ENCODE results near the gene WIPF1. TPM values are rescaled to one million over a fixed set of nuclear protein-coding genes. Genes with fewer than 3 reads are reported as not detected.
A peak's percentile ranks its signal among the peaks of the same experiment; 100 is the strongest.

Gene WIPF1
- total and polyA plus RNA-seq, 4 experiments from 2014 or later, result 79.2 to 484 (median 326) TPM

DNA sequence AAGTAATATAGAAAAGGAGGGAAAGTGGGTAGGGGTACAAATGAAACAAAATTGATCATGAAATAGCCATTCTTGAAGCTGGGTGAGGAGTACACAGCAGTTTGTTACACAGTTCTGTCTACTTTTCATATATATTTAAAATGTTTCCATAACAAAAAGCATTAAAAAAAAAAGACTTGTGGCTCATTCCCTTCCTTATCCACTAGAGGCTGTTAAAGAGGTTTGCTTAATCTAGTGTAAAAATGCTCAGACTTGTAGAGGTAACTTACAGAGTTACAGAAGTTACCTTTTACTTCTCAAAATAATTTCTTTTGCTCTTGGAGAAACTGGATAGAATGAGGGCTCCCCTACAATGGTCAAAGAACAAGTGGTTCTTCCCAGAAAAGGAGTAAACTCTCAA, 8.1 kb upstream of the WIPF1 start:
- Histone ChIP-seq H3K36me3 (ENCODE audit: insufficient read depth, low read length) (no peaks in the 10 kb centered on the region), H3K27ac (ENCODE audit: low read depth, low read length) (peak overlapping the region; percentile 39), H3K27me3 (ENCODE audit: insufficient read depth, low read length) (no peaks in the 10 kb centered on the region), H3K4me3 (ENCODE audit: low read length in 2 of 2) (no peak overlapping the region), H3K4me1 (ENCODE audit: insufficient read depth, low read length) (peaks cover 84% of the 10 kb centered on the region), H3K9me3 (ENCODE audit: control insufficient read depth in 1 of 2, low read length in 2 of 2) (no peaks in the 10 kb centered on the region)
- Mint-ChIP-seq H3K4me1 (peaks cover 73 to 96% (median 79%) of the 10 kb centered on the region in 4 donors), H3K27me3 (no peaks in the 10 kb centered on the region), H3K4me3 (peak overlapping the region in 2 of 8 donors; percentile 9 to 80), H3K36me3 (peaks cover 15 to 24% of the 10 kb centered on the region in 2 donors), H3K9me3 (no peaks in the 10 kb centered on the region), H3K27ac (peak overlapping the region; percentile 84 to 92 (median 90))
- ChIA-PET CTCF (ENCODE audit: partially characterized antibody) (interaction anchor here (0.9 to 21.7 kb wide), 8 partner anchors 12 to 94 kb away, joined by 3 to 430 read pairs (median 4); no protein-coding TSS in a partner anchor), POLR2A (ENCODE audit: partially characterized antibody) (interaction anchor here (1.5 to 15.0 kb wide), 3 partner anchors 8 to 77 kb away, joined by 7 to 233 read pairs (median 9); partner anchors contain the start of gene WIPF1)
- peak in 2 of 5 donors; percentile 33 to 43 for DNase-seq
- intact Hi-C loops (cut with micrococcal nuclease), result loop anchor here (1.0 kb wide), 2 partner anchors 12 to 78 kb away; no protein-coding TSS in a partner anchor

DNA sequence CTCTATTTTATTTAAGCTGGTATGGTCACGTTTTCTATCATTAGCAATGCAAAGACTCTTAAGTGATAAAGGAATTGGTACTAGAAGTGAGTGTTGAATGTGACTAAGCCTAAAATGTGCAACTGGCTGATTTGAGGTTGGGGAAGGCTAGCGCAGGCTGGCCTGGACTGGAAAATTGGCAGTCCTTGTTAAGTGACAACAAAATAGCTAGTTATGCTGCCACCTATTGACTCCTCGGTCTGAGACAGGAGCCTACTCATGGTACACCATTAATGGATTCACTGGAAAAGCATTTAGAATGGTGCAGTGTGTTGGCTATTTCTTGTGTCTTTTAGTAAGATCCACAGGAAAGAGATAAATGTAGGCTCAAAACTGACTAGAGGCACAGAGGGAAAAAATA, 5.7 kb upstream of the WIPF1 start:
- intact Hi-C loops (cut with micrococcal nuclease), result loop anchor here (1.0 to 5.0 kb wide), 4 partner anchors 25 to 141 kb away; no protein-coding TSS in a partner anchor
- no peaks in the 10 kb centered on the region for H3K9me3 Mint-ChIP-seq
- H3K36me3 Mint-ChIP-seq, result peaks cover 8 to 18% of the 10 kb centered on the region in 2 donors

GRCh38 chr2:174602745-174603144, 5.1 kb upstream of the WIPF1 start:
- Mint-ChIP-seq H3K27ac (peak overlapping the region; percentile 71 to 99 (median 89)), H3K27me3 (no peaks in the 10 kb centered on the region), H3K4me3 (peak overlapping the region in 5 of 8 donors; percentile 13 to 62 (median 39)), H3K4me1 (peaks cover 70 to 94% (median 76%) of the 10 kb centered on the region in 4 donors), H3K36me3 (peaks cover 8 to 21% of the 10 kb centered on the region in 2 donors), H3K9me3 (no peaks in the 10 kb centered on the region)
- H3K4me3 ChIP-seq (ENCODE audit: low read length in 2 of 2), result no peak overlapping the region
- intact Hi-C loops (cut with micrococcal nuclease), result loop anchor here (1.0 to 5.0 kb wide), 4 partner anchors 24 to 140 kb away; no protein-coding TSS in a partner anchor
- H3K4me1 ChIP-seq (ENCODE audit: insufficient read depth, low read length), result peaks cover 84% of the 10 kb centered on the region
- H3K27me3 ChIP-seq (ENCODE audit: insufficient read depth, low read length), result no peaks in the 10 kb centered on the region
- POLR2A ChIA-PET (ENCODE audit: partially characterized antibody), result interaction anchor here (1.0 to 15.9 kb wide), 13 partner anchors 9 to 116 kb away, joined by 3 to 256 read pairs (median 5); partner anchors contain the start of gene GPR155
- no peak for DNase-seq
- CTCF ChIA-PET (ENCODE audit: partially characterized antibody), result interaction anchor here (1.0 to 21.7 kb wide), 20 partner anchors 7 to 141 kb away, joined by 3 to 430 read pairs (median 6); partner anchors contain the start of gene GPR155
- H3K9me3 ChIP-seq (ENCODE audit: control insufficient read depth in 1 of 2, low read length in 2 of 2), result no peaks in the 10 kb centered on the region
- H3K27ac ChIP-seq (ENCODE audit: low read depth, low read length), result peak overlapping the region; percentile 11
- H3K36me3 ChIP-seq (ENCODE audit: insufficient read depth, low read length), result no peaks in the 10 kb centered on the region

More for the DNA sequence above, 5.7 kb upstream of the WIPF1 start:
- CTCF ChIA-PET (ENCODE audit: partially characterized antibody), result interaction anchor here (1.0 to 21.7 kb wide), 19 partner anchors 10 to 142 kb away, joined by 3 to 430 read pairs (median 5); partner anchors contain the start of gene GPR155
- Mint-ChIP-seq H3K4me3 (peak overlapping the region in 6 of 8 donors; percentile 13 to 62 (median 32)), H3K27me3 (no peaks in the 10 kb centered on the region), H3K4me1 (peaks cover 71 to 96% (median 78%) of the 10 kb centered on the region in 4 donors), H3K27ac (peak overlapping the region; percentile 71 to 99 (median 89))
- POLR2A ChIA-PET (ENCODE audit: partially characterized antibody), result interaction anchor here (1.0 to 15.9 kb wide), 13 partner anchors 9 to 116 kb away, joined by 3 to 256 read pairs (median 5); partner anchors contain the start of gene GPR155
- no peaks in the 10 kb centered on the region for H3K9me3 ChIP-seq (ENCODE audit: control insufficient read depth in 1 of 2, low read length in 2 of 2)
- peak overlapping the region; percentile 11 for H3K27ac ChIP-seq (ENCODE audit: low read depth, low read length)
- no peaks in the 10 kb centered on the region for H3K36me3 ChIP-seq (ENCODE audit: insufficient read depth, low read length)
- peaks cover 84% of the 10 kb centered on the region for H3K4me1 ChIP-seq (ENCODE audit: insufficient read depth, low read length)
- no peak overlapping the region for H3K4me3 ChIP-seq (ENCODE audit: low read length in 2 of 2)
- H3K27me3 ChIP-seq (ENCODE audit: insufficient read depth, low read length), result no peaks in the 10 kb centered on the region
- peak; percentile 58 to 81 (median 63) for DNase-seq

DNA sequence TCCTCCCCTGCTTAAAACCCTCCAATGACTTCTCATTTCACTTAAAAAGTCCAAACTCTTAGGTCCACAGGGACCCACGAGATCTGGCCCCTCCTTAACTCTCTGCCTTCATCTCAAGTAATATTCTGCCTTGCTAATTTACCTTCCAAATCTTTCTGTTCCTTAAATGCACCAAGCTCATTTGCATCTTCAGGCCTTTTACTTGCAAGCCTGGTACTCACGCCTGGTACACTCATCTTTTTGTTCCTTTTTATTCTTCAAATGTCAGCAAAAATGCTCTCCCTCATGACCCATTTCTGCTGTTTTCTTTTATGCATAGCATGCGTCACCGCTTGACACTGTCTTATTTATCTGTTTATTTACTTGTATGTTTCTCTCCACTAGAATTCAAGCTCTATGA, 2.7 kb upstream of the WIPF1 start:
- Histone ChIP-seq H3K4me3 (ENCODE audit: low read length in 2 of 2) (peak overlapping the region in 1 of 2 donors; percentile 4), H3K36me3 (ENCODE audit: insufficient read depth, low read length) (no peaks in the 10 kb centered on the region), H3K9me3 (ENCODE audit: control insufficient read depth in 1 of 2, low read length in 2 of 2) (no peaks in the 10 kb centered on the region), H3K4me1 (ENCODE audit: insufficient read depth, low read length) (peaks cover 61% of the 10 kb centered on the region), H3K27me3 (ENCODE audit: insufficient read depth, low read length) (no peaks in the 10 kb centered on the region), H3K27ac (ENCODE audit: low read depth, low read length) (peak overlapping the region; percentile 89)
- H3K4me3 Mint-ChIP-seq, result peak overlapping the region; percentile 21 to 100 (median 70)
- intact Hi-C loops (cut with micrococcal nuclease), result loop anchor here (5.0 kb wide), 1 partner anchor 33 kb away; no protein-coding TSS in a partner anchor
- H3K9me3 Mint-ChIP-seq, result no peaks in the 10 kb centered on the region
- ChIA-PET CTCF (ENCODE audit: partially characterized antibody) (interaction anchor here (0.6 to 21.7 kb wide), 11 partner anchors 8 to 1198 kb away, joined by 3 to 430 read pairs (median 12); partner anchors contain the start of gene GPR155), POLR2A (ENCODE audit: partially characterized antibody) (interaction anchor here (0.6 to 15.9 kb wide), 13 partner anchors 9 to 1397 kb away, joined by 3 to 256 read pairs (median 15); no protein-coding TSS in a partner anchor)
- H3K27ac Mint-ChIP-seq, result peak overlapping the region; percentile 92 to 100 (median 98)
- peaks cover 51 to 70% (median 60%) of the 10 kb centered on the region in 4 donors for H3K4me1 Mint-ChIP-seq
- peaks cover 24 to 36% of the 10 kb centered on the region in 2 donors for H3K36me3 Mint-ChIP-seq
- H3K27me3 Mint-ChIP-seq, result no peaks in the 10 kb centered on the region
- peak; percentile 34 to 67 (median 54) for DNase-seq

DNA sequence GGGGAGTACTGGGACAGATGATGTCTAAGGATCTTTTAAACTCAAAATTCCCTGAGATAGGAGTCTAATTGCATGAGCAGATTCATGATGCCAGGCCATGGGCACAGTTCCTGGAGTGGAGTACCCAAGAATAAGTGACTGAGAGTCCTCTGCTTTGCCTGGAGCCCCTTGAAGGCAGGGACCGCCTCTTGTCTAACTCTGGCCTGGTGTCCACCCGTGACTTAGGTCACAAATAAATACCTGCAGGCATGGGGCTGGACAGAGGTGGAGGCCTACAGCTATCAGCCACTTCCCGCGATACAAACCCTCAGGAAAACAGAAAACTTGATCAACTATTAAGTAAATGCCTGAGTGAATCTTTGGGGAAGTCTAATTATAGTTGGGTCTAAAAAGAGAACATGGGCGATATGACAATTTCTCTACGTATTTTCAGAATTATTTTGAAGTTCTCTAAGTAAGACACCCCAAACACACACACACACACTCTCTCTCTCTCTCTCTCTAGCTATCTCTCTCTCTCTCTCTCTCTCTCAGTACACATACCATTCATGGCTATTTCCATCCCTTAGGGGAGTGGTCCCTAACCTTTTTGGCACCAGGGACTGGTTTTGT, 1.8 kb upstream of the WIPF1 start:
- intact Hi-C loops (cut with micrococcal nuclease), result loop anchor here (5.0 to 10.0 kb wide), 2 partner anchors 33 to 635 kb away; partner anchors contain the start of gene SP3
- peak overlapping the region in 1 of 2 donors; percentile 4 for H3K4me3 ChIP-seq (ENCODE audit: low read length in 2 of 2)
- peaks cover 27 to 43% of the 10 kb centered on the region in 2 donors for H3K36me3 Mint-ChIP-seq

DNA sequence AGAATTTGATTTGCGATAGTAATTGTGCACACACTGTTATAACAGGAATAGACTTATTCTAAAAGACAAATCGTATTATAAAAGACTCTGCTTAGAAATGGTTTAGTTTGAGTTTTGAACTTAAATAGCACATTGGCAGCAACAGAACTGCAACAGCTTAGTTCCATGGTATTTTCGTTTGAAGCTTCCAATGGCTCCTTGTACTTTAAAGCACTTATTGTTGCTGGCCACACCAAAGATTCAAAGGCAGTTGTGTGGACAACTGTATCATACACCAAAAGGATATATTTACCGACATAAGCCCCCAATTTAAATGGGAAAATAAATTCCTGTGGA, 627 bp downstream of the WIPF1 start:
- intact Hi-C loops (cut with micrococcal nuclease), result loop anchor here (1.0 to 10.0 kb wide), 4 partner anchors 35 to 632 kb away; partner anchors contain the start of genes GPR155 and SP3
- DNase-seq, result peak in 1 of 5 donors; percentile 38

More for the DNA sequence above, 1.8 kb upstream of the WIPF1 start:
- peak overlapping the region; percentile 92 to 100 (median 98) for H3K27ac Mint-ChIP-seq
- Histone ChIP-seq H3K9me3 (ENCODE audit: control insufficient read depth in 1 of 2, low read length in 2 of 2) (no peaks in the 10 kb centered on the region), H3K36me3 (ENCODE audit: insufficient read depth, low read length) (no peaks in the 10 kb centered on the region), H3K4me1 (ENCODE audit: insufficient read depth, low read length) (peaks cover 60% of the 10 kb centered on the region), H3K27me3 (ENCODE audit: insufficient read depth, low read length) (no peaks in the 10 kb centered on the region), H3K27ac (ENCODE audit: low read depth, low read length) (peak overlapping the region; percentile 89)
- H3K4me3 Mint-ChIP-seq, result peak overlapping the region in 7 of 8 donors; percentile 82 to 100 (median 97)
- no peak for DNase-seq
- H3K27me3 Mint-ChIP-seq, result peaks cover 0 to 1% of the 10 kb centered on the region in 2 donors
- peaks cover 50 to 73% (median 59%) of the 10 kb centered on the region in 4 donors for H3K4me1 Mint-ChIP-seq
- peaks cover 0 to 2% (median 0%) of the 10 kb centered on the region in 8 donors for H3K9me3 Mint-ChIP-seq
- CTCF ChIA-PET (ENCODE audit: partially characterized antibody), result interaction anchor here (0.6 to 21.7 kb wide), 12 partner anchors 10 to 139 kb away, joined by 3 to 430 read pairs (median 8); partner anchors contain the start of gene GPR155
- POLR2A ChIA-PET (ENCODE audit: partially characterized antibody), result interaction anchor here (0.8 to 15.9 kb wide), 11 partner anchors 8 to 114 kb away, joined by 3 to 256 read pairs (median 46); no protein-coding TSS in a partner anchor

More for the DNA sequence above, 627 bp downstream of the WIPF1 start:
- peak overlapping the region; percentile 92 to 100 (median 98) for H3K27ac Mint-ChIP-seq
- no peaks in the 10 kb centered on the region for H3K27me3 ChIP-seq (ENCODE audit: insufficient read depth, low read length)
- ChIA-PET CTCF (ENCODE audit: partially characterized antibody) (interaction anchor here (1.0 to 21.7 kb wide), 14 partner anchors 14 to 134 kb away, joined by 3 to 430 read pairs (median 8); partner anchors contain the start of gene GPR155), POLR2A (ENCODE audit: partially characterized antibody) (interaction anchor here (0.9 to 15.9 kb wide), 21 partner anchors 8 to 134 kb away, joined by 3 to 256 read pairs (median 10); partner anchors contain the start of gene GPR155)
- peaks cover 24 to 46% of the 10 kb centered on the region in 2 donors for H3K36me3 Mint-ChIP-seq
- H3K9me3 ChIP-seq (ENCODE audit: control insufficient read depth in 1 of 2, low read length in 2 of 2), result no peaks in the 10 kb centered on the region
- H3K9me3 Mint-ChIP-seq, result peaks cover 0 to 2% (median 0%) of the 10 kb centered on the region in 8 donors
- peaks cover 1% of the 10 kb centered on the region for H3K36me3 ChIP-seq (ENCODE audit: insufficient read depth, low read length)
- H3K27me3 Mint-ChIP-seq, result peaks cover 0 to 1% of the 10 kb centered on the region in 2 donors
- peaks cover 63% of the 10 kb centered on the region for H3K4me1 ChIP-seq (ENCODE audit: insufficient read depth, low read length)
- peak overlapping the region; percentile 89 for H3K27ac ChIP-seq (ENCODE audit: low read depth, low read length)
- peak overlapping the region; percentile 80 to 93 for H3K4me3 ChIP-seq (ENCODE audit: low read length in 2 of 2)
- peak overlapping the region; percentile 88 to 100 (median 98) for H3K4me3 Mint-ChIP-seq
- peaks cover 41 to 78% (median 52%) of the 10 kb centered on the region in 4 donors for H3K4me1 Mint-ChIP-seq

All from CD4-positive, alpha-beta memory T cell (primary cell).